Measurements from ENCODE around the gene MXI1. TPM values are rescaled to one million over a fixed set of nuclear protein-coding genes. Genes with fewer than 3 reads are reported as not detected.
"Not testable (repeated sequence)": the region's sequence is repeated elsewhere in the genome, so short reads cannot be mapped to it uniquely, and the experiment has no call there.

Gene MXI1
- total and polyA plus RNA-seq, 3 donors from 2014 or later, result 42.1 to 69.1 (median 66.8) TPM

DNA sequence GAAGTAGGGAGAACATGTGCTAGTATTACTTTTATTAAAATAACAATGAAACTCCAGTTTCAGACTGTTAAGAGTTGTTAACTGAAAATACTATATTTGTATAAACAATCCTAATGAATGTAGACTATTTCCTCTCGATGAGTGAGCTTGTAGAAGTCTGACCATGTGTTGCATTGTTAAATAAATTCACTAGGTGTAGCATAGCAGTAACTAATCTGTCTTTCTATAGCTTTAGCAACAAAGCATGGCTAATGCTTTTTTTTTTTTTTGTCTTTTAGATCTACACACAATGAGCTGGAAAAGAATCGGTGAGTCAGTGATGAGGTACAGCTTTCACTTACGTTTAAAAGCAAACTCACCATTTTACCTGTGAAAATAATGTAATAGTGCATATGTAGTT is 37.1 kb downstream of the MXI1 start:
- no peak for TF ChIP-seq POLR2A (IDR thresholded peaks at IDR 0.05)
- TF ChIP-seq, protein P1, sequence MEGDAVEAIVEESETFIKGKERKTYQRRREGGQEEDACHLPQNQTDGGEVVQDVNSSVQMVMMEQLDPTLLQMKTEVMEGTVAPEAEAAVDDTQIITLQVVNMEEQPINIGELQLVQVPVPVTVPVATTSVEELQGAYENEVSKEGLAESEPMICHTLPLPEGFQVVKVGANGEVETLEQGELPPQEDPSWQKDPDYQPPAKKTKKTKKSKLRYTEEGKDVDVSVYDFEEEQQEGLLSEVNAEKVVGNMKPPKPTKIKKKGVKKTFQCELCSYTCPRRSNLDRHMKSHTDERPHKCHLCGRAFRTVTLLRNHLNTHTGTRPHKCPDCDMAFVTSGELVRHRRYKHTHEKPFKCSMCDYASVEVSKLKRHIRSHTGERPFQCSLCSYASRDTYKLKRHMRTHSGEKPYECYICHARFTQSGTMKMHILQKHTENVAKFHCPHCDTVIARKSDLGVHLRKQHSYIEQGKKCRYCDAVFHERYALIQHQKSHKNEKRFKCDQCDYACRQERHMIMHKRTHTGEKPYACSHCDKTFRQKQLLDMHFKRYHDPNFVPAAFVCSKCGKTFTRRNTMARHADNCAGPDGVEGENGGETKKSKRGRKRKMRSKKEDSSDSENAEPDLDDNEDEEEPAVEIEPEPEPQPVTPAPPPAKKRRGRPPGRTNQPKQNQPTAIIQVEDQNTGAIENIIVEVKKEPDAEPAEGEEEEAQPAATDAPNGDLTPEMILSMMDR (IDR thresholded peaks at IDR 0.05), result no peak
- no peaks in the 10 kb centered on the region for H3K4me1 ChIP-seq
- WGBS, 2 donors, result 91 to 92% methylated on average over 3 of the region's 3 CpGs
- no peaks in the 10 kb centered on the region for H3K36me3 ChIP-seq (ENCODE audit: low read depth, missing control alignments)
- no peak overlapping the region for H3K4me3 ChIP-seq
- DNase-seq, result no peak
- intact Hi-C loops (cut with DNase I; ENCODE audit: low total_unique reads), result no loop called here
- no peak overlapping the region for H3K27ac ChIP-seq
- no peaks in the 10 kb centered on the region for H3K9me3 ChIP-seq
- H3K27me3 ChIP-seq, result no peaks in the 10 kb centered on the region

DNA sequence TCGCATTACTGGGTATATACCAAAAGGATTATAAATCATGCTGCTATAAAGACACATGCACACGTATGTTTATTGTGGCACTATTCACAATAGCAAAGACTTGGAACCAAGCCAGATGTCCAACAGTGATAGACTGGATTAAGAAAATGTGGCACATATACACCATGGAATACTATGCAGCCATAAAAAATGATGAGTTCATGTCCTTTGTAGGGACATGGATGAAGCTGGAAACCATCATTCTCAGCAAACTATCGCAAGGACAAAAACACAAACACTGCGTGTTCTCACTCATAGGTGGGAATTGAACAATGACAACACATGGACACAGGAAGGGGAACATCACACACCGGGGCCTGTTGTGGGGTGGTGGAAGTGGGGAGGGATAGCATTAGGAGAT is 40.4 kb downstream of the MXI1 start:
- H3K27me3 ChIP-seq; DNase-seq; H3K4me1 ChIP-seq; H3K9me3 ChIP-seq; H3K27ac ChIP-seq; H3K4me3 ChIP-seq; H3K36me3 ChIP-seq (ENCODE audit: low read depth, missing control alignments); intact Hi-C loops (cut with DNase I; ENCODE audit: low total_unique reads): not testable (repeated sequence)
- 75 to 79% methylated on average over 5 of the region's 5 CpGs for WGBS, 2 donors

DNA sequence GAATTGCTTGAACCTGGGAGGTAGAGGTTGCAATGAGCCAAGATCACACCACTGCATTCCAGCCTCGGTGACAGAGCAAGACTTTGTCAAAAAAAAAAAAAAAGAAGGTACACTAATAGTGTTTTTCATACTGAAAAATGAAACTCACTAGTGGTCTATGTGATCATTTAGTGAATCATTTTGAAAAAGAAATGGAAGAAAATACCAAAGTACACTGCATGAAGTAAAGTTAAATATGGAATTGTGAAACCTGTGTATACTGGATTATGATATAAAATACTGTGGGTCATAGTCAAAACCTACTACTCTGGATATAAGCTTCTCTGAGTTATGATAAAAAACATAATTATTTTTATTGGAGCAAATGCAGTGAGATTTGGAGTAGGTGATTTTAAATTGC is 42.1 kb downstream of the MXI1 start:
- H3K9me3 ChIP-seq; H3K36me3 ChIP-seq (ENCODE audit: low read depth, missing control alignments); H3K27ac ChIP-seq; H3K4me3 ChIP-seq; DNase-seq; H3K27me3 ChIP-seq; intact Hi-C loops (cut with DNase I; ENCODE audit: low total_unique reads); H3K4me1 ChIP-seq: not testable (repeated sequence)
- 74 to 75% methylated on average over 1 of the region's 1 CpG for WGBS, 2 donors

DNA sequence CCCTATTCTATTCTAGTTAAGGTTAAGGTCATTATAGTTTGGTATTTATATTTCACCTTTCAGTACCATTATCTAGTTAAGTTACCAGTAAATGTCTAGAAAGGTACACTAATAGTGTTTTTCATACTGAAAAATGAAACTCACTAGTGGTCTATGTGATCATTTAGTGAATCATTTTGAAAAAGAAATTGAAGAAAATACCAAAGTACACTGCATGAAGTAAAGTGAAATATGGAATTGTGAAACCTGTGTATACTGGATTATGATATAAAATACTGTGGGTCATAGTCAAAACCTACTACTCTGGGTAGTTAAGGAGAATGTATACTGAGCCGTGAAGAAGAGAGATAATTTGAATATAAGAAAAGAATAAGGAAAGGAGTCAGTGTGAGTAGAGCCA is 44.0 kb downstream of the MXI1 start:
- H3K4me3 ChIP-seq; H3K27ac ChIP-seq; H3K9me3 ChIP-seq; H3K36me3 ChIP-seq (ENCODE audit: low read depth, missing control alignments); intact Hi-C loops (cut with DNase I; ENCODE audit: low total_unique reads); H3K27me3 ChIP-seq; H3K4me1 ChIP-seq; DNase-seq: not testable (repeated sequence)
- WGBS, 2 donors, result 80 to 87% methylated on average over 1 of the region's 1 CpG

DNA sequence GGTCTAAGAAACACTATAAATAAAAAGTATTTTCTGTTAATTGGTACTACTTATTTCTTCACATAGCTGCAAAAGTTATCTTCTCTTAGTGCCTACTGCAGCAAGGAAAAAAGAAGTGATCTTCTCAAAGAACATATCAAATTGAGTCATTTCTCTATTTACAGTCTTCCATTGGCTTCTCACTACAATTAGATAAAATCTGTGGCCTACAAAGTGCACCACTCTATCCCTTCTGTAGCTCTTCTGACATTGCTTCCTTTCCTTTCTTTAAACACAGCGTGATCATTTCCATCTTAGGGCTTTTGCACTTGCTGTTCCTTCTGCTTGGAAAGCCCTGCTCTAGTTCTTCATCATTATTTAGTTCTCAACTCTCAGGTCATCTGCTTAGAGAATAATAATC is 44.7 kb downstream of the MXI1 start:
- TF ChIP-seq, protein P1 (IDR thresholded peaks at IDR 0.05), result no peak
- H3K4me3 ChIP-seq, result no peak overlapping the region
- DNase-seq, result no peak
- intact Hi-C loops (cut with DNase I; ENCODE audit: low total_unique reads), result no loop called here
- H3K27ac ChIP-seq, result no peak overlapping the region
- no peaks in the 10 kb centered on the region for H3K27me3 ChIP-seq
- 79 to 97% methylated on average over 1 of the region's 1 CpG for WGBS, 2 donors
- no peaks in the 10 kb centered on the region for H3K4me1 ChIP-seq
- H3K36me3 ChIP-seq (ENCODE audit: low read depth, missing control alignments), result no peaks in the 10 kb centered on the region
- H3K9me3 ChIP-seq, result no peaks in the 10 kb centered on the region

DNA sequence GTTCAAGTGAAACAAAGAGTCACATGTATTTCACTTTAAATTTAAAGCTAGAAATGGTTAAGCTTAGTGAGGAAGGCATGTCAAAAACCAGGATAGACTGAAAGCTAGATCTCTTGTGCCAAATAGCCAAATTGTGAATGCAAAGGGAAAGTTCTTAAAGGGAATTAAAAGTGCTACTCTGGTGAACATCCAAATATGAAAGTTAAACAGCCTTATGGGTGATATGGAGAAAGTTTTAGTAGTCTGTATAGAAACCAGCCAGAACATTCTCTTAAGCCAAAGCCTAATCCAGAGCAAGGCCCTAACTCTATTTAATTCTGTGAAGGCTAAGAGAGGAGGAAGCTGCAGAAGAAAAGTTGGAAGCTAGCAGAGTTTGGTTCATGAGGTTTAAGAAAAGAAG is 47.1 kb downstream of the MXI1 start:
- intact Hi-C loops (cut with DNase I; ENCODE audit: low total_unique reads), result no loop called here
- Histone ChIP-seq H3K9me3 (no peaks in the 10 kb centered on the region), H3K27me3 (no peaks in the 10 kb centered on the region), H3K27ac (no peak overlapping the region), H3K4me1 (no peaks in the 10 kb centered on the region), H3K4me3 (no peak overlapping the region), H3K36me3 (ENCODE audit: low read depth, missing control alignments) (no peaks in the 10 kb centered on the region)
- DNase-seq, result no peak
- TF ChIP-seq POLR2A (IDR thresholded peaks at IDR 0.05), result no peak
- TF ChIP-seq, protein P1 (IDR thresholded peaks at IDR 0.05), result no peak
